Measurements from ENCODE around the gene TMF1. TPM values are rescaled to one million over a fixed set of nuclear protein-coding genes. Genes with fewer than 3 reads are reported as not detected.

Gene TMF1
- total and polyA plus RNA-seq, 12 donors: 6.0 to 23.2 (median 20.1) TPM

DNA sequence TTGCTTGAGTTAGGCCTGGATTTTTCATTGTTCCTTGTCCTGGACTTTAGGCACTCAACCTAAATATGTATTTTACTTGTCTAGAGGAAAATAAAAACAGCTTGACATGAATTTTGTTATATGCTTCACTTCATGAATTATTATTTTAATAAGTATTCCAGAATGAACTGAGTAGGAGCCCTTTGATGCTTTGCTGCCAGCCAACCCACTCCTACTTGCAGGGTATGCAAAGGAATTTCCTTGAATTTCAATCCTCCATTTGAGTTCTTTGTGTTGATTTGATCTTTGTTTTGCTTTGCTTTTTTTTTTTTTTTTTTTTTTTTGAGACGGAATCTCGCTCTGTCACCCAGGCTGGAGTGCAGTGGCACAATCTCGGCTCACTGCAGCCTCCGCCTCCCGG, 44.2 kb upstream of the TMF1 start:
- ATAC-seq (no peak), DNase-seq (no peak)
- H3K27me3 ChIP-seq: no peaks in the 10 kb centered on the region
- peak overlapping the region; percentile 9 to 96 (median 51) for H3K27ac ChIP-seq
- TF ChIP-seq CTCF (IDR thresholded peaks at IDR 0.05): no peak
- WGBS, 2 donors: 73 to 95% methylated on average over 3 to 4 of the region's 5 CpGs
- H3K36me3 ChIP-seq: peaks cover 0 to 61% (median 5%) of the 10 kb centered on the region in 9 donors
- intact Hi-C loops (cut with DNase I): no loop called here
- no peaks in the 10 kb centered on the region for H3K9me3 ChIP-seq
- H3K4me1 ChIP-seq: peaks cover 14 to 97% (median 80%) of the 10 kb centered on the region in 9 donors
- H3K4me3 ChIP-seq: no peak overlapping the region

DNA sequence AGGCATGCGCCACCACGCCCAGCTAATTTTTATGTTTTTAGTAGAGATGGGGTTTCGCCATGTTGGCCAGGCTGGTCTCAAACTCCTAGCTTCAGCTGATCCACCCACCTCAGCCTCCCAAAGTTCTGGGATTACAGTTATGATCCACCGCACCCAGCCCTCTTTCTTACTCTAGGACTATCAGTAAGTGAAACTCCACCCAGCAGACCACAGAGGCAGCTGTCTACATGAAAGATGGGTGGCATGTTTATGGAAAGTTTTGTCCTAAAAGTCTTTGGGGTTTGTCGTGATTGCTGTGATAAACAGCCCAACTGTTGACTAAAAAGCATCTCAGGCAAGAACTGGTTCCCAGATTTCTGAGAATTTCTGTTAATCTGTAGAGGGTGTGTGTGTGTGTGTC, 43.5 kb upstream of the TMF1 start:
- Histone ChIP-seq H3K4me3 (no peak overlapping the region), H3K27ac (peak overlapping the region; percentile 9 to 96 (median 51)), H3K4me1 (peaks cover 14 to 97% (median 80%) of the 10 kb centered on the region in 9 donors), H3K9me3 (no peaks in the 10 kb centered on the region), H3K36me3 (peaks cover 0 to 64% (median 5%) of the 10 kb centered on the region in 9 donors), H3K27me3 (no peaks in the 10 kb centered on the region)
- 80% methylated on average over 5 of the region's 5 CpGs for WGBS, 2 donors
- TF ChIP-seq CTCF (IDR thresholded peaks at IDR 0.05): no peak
- intact Hi-C loops (cut with DNase I): no loop called here
- DNase-seq (no peak), ATAC-seq (no peak)

DNA sequence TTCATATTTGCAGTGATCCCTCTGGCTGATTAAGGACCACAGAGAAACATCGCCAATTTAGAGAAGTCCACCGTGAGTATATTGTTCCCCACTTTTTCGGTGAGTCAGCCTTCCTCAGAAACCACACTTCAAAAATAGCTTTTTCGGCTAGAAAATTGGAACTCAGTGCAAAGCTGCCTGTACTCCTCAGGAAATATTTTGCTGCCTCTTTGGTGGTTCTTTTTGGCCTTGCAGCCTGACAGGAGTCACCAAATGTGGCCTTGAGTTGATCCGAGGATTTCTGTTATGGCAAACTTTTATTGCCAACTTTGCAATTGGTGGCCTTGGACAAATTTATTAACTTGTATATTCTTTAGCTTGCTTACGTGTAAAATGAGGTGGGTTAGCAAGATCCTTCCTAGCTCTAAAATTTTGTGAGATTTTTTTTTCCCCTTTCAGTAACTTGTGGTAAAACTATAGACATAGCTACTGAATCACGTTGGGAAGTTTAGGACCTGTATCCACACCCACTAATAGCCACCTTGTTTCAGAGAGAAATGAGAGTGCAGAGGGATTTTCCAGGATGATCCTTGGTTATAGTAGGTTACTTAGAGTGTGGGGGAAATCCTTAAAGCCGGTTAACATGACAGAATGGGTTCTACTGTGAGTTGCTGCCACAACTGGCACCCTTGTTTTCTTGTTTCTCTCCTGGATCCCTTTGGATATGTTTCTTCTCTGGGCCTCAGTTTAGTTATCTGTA, 42.5 kb upstream of the TMF1 start:
- Histone ChIP-seq H3K27me3 (no peaks in the 10 kb centered on the region), H3K36me3 (peaks cover 0 to 59% (median 0%) of the 10 kb centered on the region in 9 donors), H3K4me1 (peaks cover 14 to 98% (median 84%) of the 10 kb centered on the region in 9 donors), H3K4me3 (peak overlapping the region in 1 of 10 donors; percentile 23), H3K9me3 (no peaks in the 10 kb centered on the region), H3K27ac (peak overlapping the region; percentile 2 to 96 (median 42))
- DNase-seq: no peak
- ATAC-seq: peak in 6 of 8 donors; percentile 3 to 43 (median 10)
- 58 to 60% methylated on average over 8 of the region's 8 CpGs for WGBS, 2 donors
- intact Hi-C loops (cut with DNase I): no loop called here
- no peak for TF ChIP-seq CTCF (IDR thresholded peaks at IDR 0.05)

- intact Hi-C loops (cut with DNase I): no loop called here
- no peaks in the 10 kb centered on the region for H3K27me3 ChIP-seq
- no peak for DNase-seq
- H3K9me3 ChIP-seq: no peaks in the 10 kb centered on the region
- peak overlapping the region in 2 of 10 donors; percentile 6 to 20 for H3K4me3 ChIP-seq
- ATAC-seq: peak in 3 of 8 donors; percentile 17 to 45 (median 40)
- TF ChIP-seq CTCF (IDR thresholded peaks at IDR 0.05): no peak
- H3K4me1 ChIP-seq: peaks cover 16 to 100% (median 95%) of the 10 kb centered on the region in 9 donors
- peaks cover 0 to 44% (median 0%) of the 10 kb centered on the region in 9 donors for H3K36me3 ChIP-seq
- WGBS, 2 donors: 23% methylated on average over 4 of the region's 4 CpGs
- H3K27ac ChIP-seq: peak overlapping the region in 9 of 10 donors; percentile 50 to 96 (median 60)
Measured at GRCh38 chr3:69092030-69092516, 39.9 kb upstream of the TMF1 start.
